ENCODE measurements around the gene THPO.

THPO gene

DNA sequence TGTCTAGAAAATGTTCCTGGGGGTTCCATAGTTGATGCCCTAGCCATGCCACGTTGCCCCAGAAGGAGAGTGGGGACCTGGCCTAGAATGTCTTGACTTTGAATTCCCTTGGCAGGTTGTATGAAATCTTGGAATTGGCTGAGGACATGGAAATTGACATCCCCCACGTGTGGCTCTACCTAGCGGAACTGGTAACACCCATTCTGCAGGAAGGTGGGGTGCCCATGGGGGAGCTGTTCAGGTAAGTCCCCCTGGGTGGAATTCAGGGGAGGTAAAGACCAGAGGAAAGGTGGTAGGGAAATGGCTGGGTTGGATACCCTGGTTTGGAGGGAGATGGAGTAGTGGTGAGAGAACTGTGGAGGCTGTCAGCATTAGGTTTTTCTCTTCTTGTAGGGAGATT, 49.5 kb downstream of the THPO start:
- no peak for DNase-seq

DNA sequence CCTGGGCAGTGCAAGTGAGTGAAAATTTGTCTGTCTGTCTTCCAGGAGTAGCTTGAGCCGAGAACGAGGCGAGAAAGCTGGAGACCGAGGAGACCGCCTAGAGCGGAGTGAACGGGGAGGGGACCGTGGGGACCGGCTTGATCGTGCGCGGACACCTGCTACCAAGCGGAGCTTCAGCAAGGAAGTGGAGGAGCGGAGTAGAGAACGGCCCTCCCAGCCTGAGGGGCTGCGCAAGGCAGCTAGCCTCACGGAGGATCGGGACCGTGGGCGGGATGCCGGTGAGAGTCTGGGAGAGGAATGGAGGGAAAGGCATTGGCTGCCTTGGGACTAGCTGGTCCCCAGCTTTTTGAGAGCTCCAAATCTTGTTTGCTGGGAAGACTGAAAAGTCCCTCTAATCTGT, 50.8 kb downstream of the THPO start:
- DNase-seq, result no peak

DNA sequence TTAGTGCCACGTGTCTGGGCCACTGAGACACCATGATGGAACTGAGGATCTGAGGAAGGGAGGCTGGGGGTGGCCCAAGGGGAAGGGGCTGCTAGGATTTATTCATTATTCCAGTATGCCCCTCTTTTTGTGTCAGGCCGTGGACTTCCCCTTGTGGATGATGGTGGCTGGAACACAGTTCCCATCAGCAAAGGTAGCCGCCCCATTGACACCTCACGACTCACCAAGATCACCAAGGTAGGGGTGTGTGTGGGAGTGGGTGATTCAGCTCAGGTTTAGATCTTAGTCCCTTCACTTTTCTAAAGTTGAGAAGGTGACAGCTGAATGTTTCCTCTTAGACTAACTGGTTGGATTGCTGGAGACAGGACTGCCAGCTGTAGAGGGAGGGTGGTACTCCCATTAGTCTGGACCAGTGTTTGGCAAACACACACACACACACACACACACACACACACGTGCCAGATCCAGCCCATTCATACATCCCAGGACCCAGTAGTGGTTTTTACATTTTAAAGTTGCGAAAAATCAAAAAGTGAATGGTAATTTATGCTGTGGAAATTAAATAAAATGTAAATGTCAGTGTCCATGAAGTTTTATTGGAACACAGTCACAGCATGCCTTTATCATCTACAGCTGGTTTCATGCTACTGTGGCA, 52.2 kb downstream of the THPO start:
- no peak for DNase-seq

DNA sequence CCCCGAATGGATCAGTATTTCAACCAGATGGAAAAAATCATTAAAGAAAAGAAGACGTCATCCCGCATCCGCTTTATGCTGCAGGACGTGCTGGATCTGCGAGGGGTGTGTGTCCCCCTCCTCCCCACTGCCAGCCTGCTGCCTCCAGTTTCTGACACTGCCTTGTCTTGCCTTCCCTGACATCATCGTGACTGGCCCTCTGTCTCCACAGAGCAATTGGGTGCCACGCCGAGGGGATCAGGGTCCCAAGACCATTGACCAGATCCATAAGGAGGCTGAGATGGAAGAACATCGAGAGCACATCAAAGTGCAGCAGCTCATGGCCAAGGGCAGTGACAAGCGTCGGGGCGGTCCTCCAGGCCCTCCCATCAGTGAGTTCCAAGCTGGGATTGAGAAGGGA, 52.7 kb downstream of the THPO start:
- DNase-seq, result no peak

DNA sequence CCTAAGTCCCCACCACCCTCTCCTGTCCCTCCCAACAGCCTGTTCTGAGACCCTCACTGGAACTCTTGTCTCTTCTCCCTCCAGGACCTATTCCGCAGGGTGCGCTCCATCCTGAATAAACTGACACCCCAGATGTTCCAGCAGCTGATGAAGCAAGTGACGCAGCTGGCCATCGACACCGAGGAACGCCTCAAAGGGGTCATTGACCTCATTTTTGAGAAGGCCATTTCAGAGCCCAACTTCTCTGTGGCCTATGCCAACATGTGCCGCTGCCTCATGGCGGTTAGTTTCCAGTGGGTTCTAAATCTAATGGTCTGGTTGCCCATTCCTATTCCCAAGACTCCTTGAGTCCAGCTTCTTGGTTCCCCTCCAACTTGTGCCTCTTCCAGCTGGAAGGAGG, 54.3 kb downstream of the THPO start:
- DNase-seq, result no peak

DNA sequence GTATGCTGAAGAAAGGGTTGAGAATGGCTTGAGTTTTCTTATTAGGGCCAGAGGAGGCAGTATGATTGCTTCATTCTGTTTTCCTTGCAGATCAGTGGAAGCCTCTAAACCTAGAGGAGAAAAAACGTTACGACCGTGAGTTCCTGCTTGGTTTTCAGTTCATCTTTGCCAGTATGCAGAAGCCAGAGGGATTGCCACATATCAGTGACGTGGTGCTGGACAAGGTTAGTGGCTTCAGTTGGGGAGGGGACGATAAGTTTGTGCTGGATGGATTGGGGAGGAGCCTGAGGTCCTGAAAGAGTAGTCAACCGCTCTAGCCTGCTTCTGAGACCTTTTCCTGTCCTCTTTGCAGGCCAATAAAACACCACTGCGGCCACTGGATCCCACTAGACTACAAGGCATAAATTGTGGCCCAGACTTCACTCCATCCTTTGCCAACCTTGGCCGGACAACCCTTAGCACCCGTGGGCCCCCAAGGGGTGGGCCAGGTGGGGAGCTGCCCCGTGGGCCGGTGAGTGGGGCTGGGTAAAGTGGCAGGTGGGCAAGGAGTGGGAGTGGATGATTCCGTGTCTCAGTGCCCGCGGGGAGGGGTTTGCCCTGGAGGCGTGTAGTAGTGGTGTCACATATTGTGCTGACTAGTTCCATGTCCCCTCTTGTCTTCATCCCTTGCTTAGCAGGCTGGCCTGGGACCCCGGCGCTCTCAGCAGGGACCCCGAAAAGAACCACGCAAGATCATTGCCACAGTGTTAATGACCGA, 55.1 kb downstream of the THPO start:
- peak in 1 of 2 donors; percentile 61 for DNase-seq
